ENCODE data around the gene EVI2B. TPM values are rescaled to one million over a fixed set of nuclear protein-coding genes. Genes with fewer than 3 reads are reported as not detected.
A peak's percentile ranks its signal among the peaks of the same experiment; 100 is the strongest.

EVI2B gene
- total RNA-seq, 1 experiment from 2014 or later: not detected

DNA sequence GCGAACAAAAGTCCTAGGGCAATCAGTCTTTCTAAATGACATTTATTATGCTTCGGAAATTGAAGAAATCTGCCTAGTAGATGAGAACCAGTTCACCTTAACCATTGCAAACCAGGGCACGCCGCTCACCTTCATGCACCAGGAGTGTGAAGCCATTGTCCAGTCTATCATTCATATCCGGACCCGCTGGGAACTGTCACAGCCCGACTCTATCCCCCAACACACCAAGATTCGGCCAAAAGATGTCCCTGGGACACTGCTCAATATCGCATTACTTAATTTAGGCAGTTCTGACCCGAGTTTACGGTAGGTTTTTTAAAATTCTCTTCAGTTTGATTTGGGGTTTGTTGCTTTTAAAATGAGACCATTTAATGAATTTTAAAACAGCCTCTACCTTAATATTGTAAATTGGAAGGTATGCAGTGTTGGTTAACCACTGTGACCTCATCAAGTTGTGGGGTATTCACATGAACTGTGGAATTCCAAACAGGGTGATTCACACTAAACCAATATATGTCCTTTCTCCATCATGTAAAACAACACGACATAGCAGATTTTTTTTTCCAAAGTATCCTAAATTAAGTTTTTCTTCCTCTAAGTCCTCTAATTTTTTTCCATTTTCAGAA, 13.8 kb upstream of the EVI2B start:
- CTCF ChIA-PET: no interaction called here
- H3K27me3 Mint-ChIP-seq (ENCODE audit: unreplicated experiment): no peaks in the 10 kb centered on the region
- no peak overlapping the region for H3K4me3 Mint-ChIP-seq (ENCODE audit: low read depth, unreplicated experiment)
- no TSS peak for BruUV-seq (replicated peaks)
- no peaks in the 10 kb centered on the region for H3K9me3 Mint-ChIP-seq (ENCODE audit: low read depth, unreplicated experiment)
- no peak overlapping the region for H3K27ac Mint-ChIP-seq (ENCODE audit: unreplicated experiment)
- no peak for DNase-seq
- TF ChIP-seq CTCF (IDR thresholded peaks at IDR 0.05; ENCODE audit: unreplicated experiment): no peak
- intact Hi-C loops (cut with micrococcal nuclease; ENCODE audit: unreplicated experiment): no loop called here
- H3K4me1 Mint-ChIP-seq (ENCODE audit: low read depth, unreplicated experiment): no peaks in the 10 kb centered on the region
- H3K36me3 Mint-ChIP-seq (ENCODE audit: insufficient read depth, unreplicated experiment): no peaks in the 10 kb centered on the region

- Mint-ChIP-seq H3K4me1 (ENCODE audit: low read depth, unreplicated experiment) (no peaks in the 10 kb centered on the region), H3K27ac (ENCODE audit: unreplicated experiment) (peak overlapping the region; percentile 9), H3K4me3 (ENCODE audit: low read depth, unreplicated experiment) (no peak overlapping the region), H3K36me3 (ENCODE audit: insufficient read depth, unreplicated experiment) (no peaks in the 10 kb centered on the region), H3K27me3 (ENCODE audit: unreplicated experiment) (no peaks in the 10 kb centered on the region), H3K9me3 (ENCODE audit: low read depth, unreplicated experiment) (no peaks in the 10 kb centered on the region)
- CTCF ChIA-PET: no interaction called here
- no peak for DNase-seq
- BruUV-seq (replicated peaks): no TSS peak
- no peak for TF ChIP-seq CTCF (IDR thresholded peaks at IDR 0.05; ENCODE audit: unreplicated experiment)
- intact Hi-C loops (cut with micrococcal nuclease; ENCODE audit: unreplicated experiment): no loop called here
Measured at GRCh38 chr17:31323551-31323950, 9.7 kb upstream of the EVI2B start.

GRCh38 chr17:31321966-31322365, 8.1 kb upstream of the EVI2B start:
- H3K27me3 Mint-ChIP-seq (ENCODE audit: unreplicated experiment): no peaks in the 10 kb centered on the region
- no peak for DNase-seq
- H3K4me1 Mint-ChIP-seq (ENCODE audit: low read depth, unreplicated experiment): no peaks in the 10 kb centered on the region
- no peak overlapping the region for H3K27ac Mint-ChIP-seq (ENCODE audit: unreplicated experiment)
- TF ChIP-seq CTCF (IDR thresholded peaks at IDR 0.05; ENCODE audit: unreplicated experiment): no peak
- intact Hi-C loops (cut with micrococcal nuclease; ENCODE audit: unreplicated experiment): no loop called here
- H3K9me3 Mint-ChIP-seq (ENCODE audit: low read depth, unreplicated experiment): no peaks in the 10 kb centered on the region
- no TSS peak for BruUV-seq (replicated peaks)
- H3K4me3 Mint-ChIP-seq (ENCODE audit: low read depth, unreplicated experiment): no peak overlapping the region
- H3K36me3 Mint-ChIP-seq (ENCODE audit: insufficient read depth, unreplicated experiment): no peaks in the 10 kb centered on the region
- CTCF ChIA-PET: interaction anchor here (0.6 to 0.7 kb wide), 3 partner anchors 22 to 192 kb away, joined by 3 to 4 read pairs (median 4); no protein-coding TSS in a partner anchor

- Mint-ChIP-seq H3K9me3 (ENCODE audit: low read depth, unreplicated experiment) (no peaks in the 10 kb centered on the region), H3K36me3 (ENCODE audit: insufficient read depth, unreplicated experiment) (no peaks in the 10 kb centered on the region), H3K4me1 (ENCODE audit: low read depth, unreplicated experiment) (no peaks in the 10 kb centered on the region), H3K27me3 (ENCODE audit: unreplicated experiment) (no peaks in the 10 kb centered on the region), H3K27ac (ENCODE audit: unreplicated experiment) (no peak within 1 kb of the TSS), H3K4me3 (ENCODE audit: low read depth, unreplicated experiment) (no peak within 1 kb of the TSS)
- BruUV-seq (replicated peaks): no TSS peak
- DNase-seq: no peak
- intact Hi-C loops (cut with micrococcal nuclease; ENCODE audit: unreplicated experiment): no loop called here
- no peak for TF ChIP-seq CTCF (IDR thresholded peaks at IDR 0.05; ENCODE audit: unreplicated experiment)
- CTCF ChIA-PET: interaction anchor here (0.6 kb wide), 1 partner anchor 68 kb away, joined by 4 read pairs; no protein-coding TSS in a partner anchor
Measured at GRCh38 chr17:31321481-31321880, 7.6 kb upstream of the EVI2B start, which contains the start of gene EVI2A. Gene EVI2A, minus strand, starts transcription at chr17:31321622. Its CDS starts 2,609 bp downstream, at chr17:31319013.
